ENCODE measurements around the gene CCDC142. TPM values are rescaled to one million over a fixed set of nuclear protein-coding genes. Genes with fewer than 3 reads are reported as not detected.

The CCDC142 gene
- total RNA-seq, 1 donor from 2014 or later = 29.4 TPM

DNA sequence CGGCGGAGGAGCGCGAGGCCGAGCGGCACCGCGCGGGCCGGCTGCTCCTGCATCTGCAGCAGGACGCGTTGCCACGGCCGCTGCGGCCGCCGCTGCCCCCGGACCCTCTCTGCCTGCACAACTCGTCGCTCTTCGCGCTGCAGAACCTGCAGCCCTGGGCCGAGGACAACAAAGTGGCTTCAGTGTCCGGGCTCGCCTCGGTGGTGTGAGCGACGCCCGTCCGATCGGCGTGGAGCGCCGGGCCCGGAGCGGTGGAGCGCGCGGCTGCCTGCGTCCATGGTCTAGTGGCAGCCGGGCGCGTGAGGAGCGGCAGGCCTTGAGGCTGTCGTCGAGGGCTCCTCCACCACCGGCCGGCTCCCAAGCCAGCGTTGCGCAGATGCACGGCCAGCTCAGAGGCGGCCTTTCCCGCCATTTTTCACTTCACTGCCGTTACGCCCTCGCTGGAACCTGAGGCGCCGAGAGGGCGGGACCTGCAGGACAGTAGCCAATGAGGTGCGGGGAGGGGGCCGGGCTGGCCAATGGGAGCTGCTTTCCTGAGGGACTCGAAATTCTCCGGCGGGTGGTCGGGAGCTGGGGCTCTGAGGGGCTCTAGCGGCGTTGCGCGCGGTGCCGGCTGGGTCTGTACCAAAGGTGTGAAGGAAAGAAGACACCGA lies 33.3 kb upstream of the CCDC142 start:
- Mint-ChIP-seq H3K27ac (no peak overlapping the region), H3K4me3 (peak overlapping the region; percentile 47), H3K36me3 (no peaks in the 10 kb centered on the region), H3K9me3 (no peaks in the 10 kb centered on the region), H3K4me1 (peaks cover 6% of the 10 kb centered on the region), H3K27me3 (ENCODE audit: low read depth) (peaks cover 93% of the 10 kb centered on the region)
- peak; percentile 40 to 62 for DNase-seq (ENCODE audit: low spot score in 2 of 2, unreplicated experiment in 2 of 2)
- TF ChIP-seq, protein P1, sequence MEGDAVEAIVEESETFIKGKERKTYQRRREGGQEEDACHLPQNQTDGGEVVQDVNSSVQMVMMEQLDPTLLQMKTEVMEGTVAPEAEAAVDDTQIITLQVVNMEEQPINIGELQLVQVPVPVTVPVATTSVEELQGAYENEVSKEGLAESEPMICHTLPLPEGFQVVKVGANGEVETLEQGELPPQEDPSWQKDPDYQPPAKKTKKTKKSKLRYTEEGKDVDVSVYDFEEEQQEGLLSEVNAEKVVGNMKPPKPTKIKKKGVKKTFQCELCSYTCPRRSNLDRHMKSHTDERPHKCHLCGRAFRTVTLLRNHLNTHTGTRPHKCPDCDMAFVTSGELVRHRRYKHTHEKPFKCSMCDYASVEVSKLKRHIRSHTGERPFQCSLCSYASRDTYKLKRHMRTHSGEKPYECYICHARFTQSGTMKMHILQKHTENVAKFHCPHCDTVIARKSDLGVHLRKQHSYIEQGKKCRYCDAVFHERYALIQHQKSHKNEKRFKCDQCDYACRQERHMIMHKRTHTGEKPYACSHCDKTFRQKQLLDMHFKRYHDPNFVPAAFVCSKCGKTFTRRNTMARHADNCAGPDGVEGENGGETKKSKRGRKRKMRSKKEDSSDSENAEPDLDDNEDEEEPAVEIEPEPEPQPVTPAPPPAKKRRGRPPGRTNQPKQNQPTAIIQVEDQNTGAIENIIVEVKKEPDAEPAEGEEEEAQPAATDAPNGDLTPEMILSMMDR (IDR thresholded peaks at IDR 0.05; ENCODE audit: unreplicated experiment) = no peak

DNA sequence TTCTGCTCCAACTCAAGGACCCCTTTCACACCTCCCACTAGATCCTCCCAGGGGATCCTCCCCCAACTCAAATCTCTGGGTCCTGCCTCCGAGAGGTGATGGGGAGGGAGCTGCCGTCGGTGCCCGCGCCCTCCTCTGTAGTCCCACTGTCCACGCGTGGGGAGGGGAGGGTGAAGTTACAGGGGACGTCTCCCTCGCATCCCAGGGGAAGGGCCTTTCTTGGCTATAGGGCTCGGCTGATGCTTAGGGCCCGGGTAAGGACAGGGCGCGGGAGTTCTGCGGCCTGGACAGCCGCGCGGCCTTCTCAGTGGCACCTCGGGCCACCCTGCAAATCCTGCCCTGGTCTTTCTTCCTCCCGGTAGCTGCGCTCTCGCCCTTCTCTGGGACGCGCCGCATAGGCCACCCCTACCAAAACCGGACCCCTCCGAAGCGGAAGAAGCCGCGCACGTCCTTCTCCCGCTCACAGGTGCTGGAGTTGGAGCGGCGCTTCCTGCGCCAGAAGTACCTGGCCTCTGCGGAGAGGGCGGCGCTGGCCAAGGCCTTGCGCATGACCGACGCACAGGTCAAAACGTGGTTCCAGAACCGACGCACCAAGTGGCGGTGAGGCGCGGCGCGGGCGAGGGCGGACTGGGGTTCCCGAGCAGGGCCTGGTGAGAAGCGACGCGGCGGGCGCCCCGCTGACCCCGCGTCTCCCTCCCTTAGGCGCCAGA lies 32.6 kb upstream of the CCDC142 start:
- peaks cover 92% of the 10 kb centered on the region for H3K27me3 Mint-ChIP-seq (ENCODE audit: low read depth)
- H3K4me3 Mint-ChIP-seq = peak overlapping the region; percentile 31
- TF ChIP-seq, protein P1 (IDR thresholded peaks at IDR 0.05; ENCODE audit: unreplicated experiment) = no peak

DNA sequence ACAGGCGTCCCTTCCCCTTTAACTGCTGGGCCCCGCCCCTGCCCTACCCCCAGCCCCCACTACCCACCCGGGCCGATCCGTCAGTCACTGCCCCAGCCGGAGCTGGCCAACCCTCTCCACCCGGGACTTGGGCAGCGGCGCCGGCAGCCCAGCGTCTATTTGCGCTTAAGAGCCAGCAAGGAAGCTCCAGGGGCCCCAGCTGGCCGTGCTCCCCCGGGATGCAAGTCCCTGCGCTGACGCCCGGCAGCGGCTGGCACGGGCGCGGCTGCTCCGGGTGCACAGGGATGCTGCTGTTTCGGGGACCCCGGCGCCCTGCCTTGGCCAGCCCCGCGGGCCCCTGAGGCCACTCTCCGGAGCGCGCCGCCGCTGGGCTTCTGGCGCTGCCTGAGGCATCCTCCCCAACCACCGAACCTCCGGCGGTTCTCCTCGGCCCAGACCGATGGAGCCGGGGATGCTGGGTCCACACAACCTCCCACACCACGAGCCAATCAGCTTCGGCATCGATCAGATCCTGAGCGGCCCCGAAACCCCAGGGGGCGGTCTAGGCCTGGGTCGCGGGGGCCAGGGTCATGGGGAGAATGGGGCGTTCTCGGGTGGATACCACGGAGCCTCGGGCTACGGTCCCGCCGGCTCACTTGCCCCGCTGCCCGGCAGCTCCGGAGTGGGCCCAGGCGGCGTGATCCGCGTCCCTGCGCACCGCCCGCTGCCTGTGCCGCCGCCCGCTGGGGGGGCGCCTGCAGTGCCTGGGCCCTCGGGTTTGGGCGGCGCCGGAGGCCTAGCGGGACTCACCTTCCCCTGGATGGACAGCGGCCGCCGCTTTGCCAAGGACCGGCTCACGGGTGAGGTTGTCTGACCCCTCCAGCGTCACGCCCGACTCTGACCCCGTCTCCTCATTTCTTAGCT lies 31.8 kb upstream of the CCDC142 start, which contains the start of gene TLX2:
Gene TLX2, plus strand, starts transcription at position 83 of the 903 bp plus-strand sequence. Its CDS starts 357 bp downstream, at position 440.
- TF ChIP-seq, protein P1 (IDR thresholded peaks at IDR 0.05; ENCODE audit: unreplicated experiment) = no peak
- Mint-ChIP-seq H3K4me3 (peak within 1 kb of the TSS; percentile 28), H3K27me3 (ENCODE audit: low read depth) (peaks cover 92% of the 10 kb centered on the region), H3K27ac (no peak within 1 kb of the TSS), H3K36me3 (no peaks in the 10 kb centered on the region), H3K4me1 (peaks cover 6% of the 10 kb centered on the region), H3K9me3 (no peaks in the 10 kb centered on the region)
- DNase-seq (ENCODE audit: low spot score in 2 of 2, unreplicated experiment in 2 of 2) = peak; percentile 30 to 42

More for the DNA sequence above, 32.6 kb upstream of the CCDC142 start:
- no peaks in the 10 kb centered on the region for H3K9me3 Mint-ChIP-seq
- DNase-seq (ENCODE audit: low spot score in 2 of 2, unreplicated experiment in 2 of 2) = no peak
- no peaks in the 10 kb centered on the region for H3K36me3 Mint-ChIP-seq
- peaks cover 6% of the 10 kb centered on the region for H3K4me1 Mint-ChIP-seq
- H3K27ac Mint-ChIP-seq = no peak overlapping the region

DNA sequence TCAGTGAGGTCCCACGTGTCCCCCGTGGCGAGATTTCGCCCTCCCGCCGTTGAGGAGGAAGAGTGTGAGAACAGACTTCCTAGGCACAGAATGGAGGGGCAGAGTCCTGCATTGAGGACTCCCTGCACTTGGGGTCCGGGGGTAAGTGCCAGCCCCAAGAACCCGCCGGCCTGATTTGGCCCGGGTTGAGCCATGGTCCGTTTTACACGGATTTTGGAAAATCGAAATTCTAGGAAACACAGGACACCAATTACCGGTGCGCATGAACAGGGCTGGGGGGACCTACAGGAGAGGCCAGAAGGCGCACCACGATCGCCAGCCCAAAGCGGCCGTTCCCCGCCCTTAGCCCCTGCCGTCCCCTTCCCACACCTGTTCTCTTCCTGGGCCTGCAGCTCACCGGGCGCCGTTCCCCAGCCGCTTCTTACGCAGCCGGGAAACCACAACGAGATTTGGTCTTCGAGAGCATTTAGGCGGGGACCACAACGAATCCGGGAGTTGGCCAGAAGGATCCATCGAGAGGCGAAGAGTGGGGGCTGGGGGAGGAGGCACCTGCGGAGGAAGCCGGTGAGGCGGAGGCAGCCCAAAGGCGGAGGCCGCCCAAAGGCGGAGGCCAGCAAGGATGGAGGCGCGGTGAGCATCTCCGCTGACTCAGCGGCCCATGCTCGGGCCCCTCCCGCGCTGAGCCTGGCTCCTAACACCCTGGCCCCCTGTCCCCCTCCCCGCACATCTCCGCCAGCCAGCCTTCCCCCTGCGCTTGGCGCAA lies 31.0 kb upstream of the CCDC142 start:
- no peak overlapping the region for H3K27ac Mint-ChIP-seq
- TF ChIP-seq, protein P1 (IDR thresholded peaks at IDR 0.05; ENCODE audit: unreplicated experiment) = no peak
- H3K36me3 Mint-ChIP-seq = no peaks in the 10 kb centered on the region
- no peak overlapping the region for H3K4me3 Mint-ChIP-seq
- peaks cover 85% of the 10 kb centered on the region for H3K27me3 Mint-ChIP-seq (ENCODE audit: low read depth)
- no peak for DNase-seq (ENCODE audit: low spot score in 2 of 2, unreplicated experiment in 2 of 2)
- peaks cover 6% of the 10 kb centered on the region for H3K4me1 Mint-ChIP-seq
- H3K9me3 Mint-ChIP-seq = no peaks in the 10 kb centered on the region

Measured in mesothelial cell of epicardium (in vitro differentiated cells).